Neuronal stem cell (in vitro differentiated cells): ENCODE data around the gene KBTBD8.

Experiments used
- DNase-seq: peaks from one replicate; pipeline ENCODE4 v3.0.0-alpha.2; 2013; ENCODE audit warnings: low spot score
- H2AFZ ChIP-seq: one replicate; pipeline ENCODE4 v1.6.1; 2013; ENCODE audit warnings: mild to moderate bottlenecking, low read length, inconsistent platforms
- H2AK5ac ChIP-seq: 2 replicates; pipeline ENCODE4 v1.6.1; 2013; ENCODE audit warnings: low read depth, mild to moderate bottlenecking, inconsistent platforms, low read length, moderate library complexity, mixed read lengths
- H2BK120ac ChIP-seq: 2 replicates; pipeline ENCODE4 v1.6.1; 2013; ENCODE audit warnings: low read depth, mild to moderate bottlenecking, inconsistent platforms, low read length, moderate library complexity, mixed read lengths
- H2BK12ac ChIP-seq: one replicate; pipeline ENCODE4 v1.6.1; 2013; ENCODE audit warnings: low read length, inconsistent platforms
- H2BK15ac ChIP-seq: 2 replicates; pipeline ENCODE4 v1.6.1; 2013; ENCODE audit warnings: mild to moderate bottlenecking, low read length, inconsistent platforms, mixed read lengths
- H2BK5ac ChIP-seq: one replicate; pipeline ENCODE4 v1.6.1; 2013; ENCODE audit warnings: inconsistent platforms, mild to moderate bottlenecking, low read length, moderate library complexity
- H3K14ac ChIP-seq: one replicate; pipeline ENCODE4 v1.6.1; 2013; ENCODE audit warnings: low read length, inconsistent platforms
- H3K18ac ChIP-seq: 2 replicates; pipeline ENCODE4 v1.6.1; 2013; ENCODE audit warnings: low read length, inconsistent platforms
- H3K23ac ChIP-seq: 2 replicates; pipeline ENCODE4 v1.6.1; 2013; ENCODE audit warnings: low read depth, mild to moderate bottlenecking, mixed read lengths, low read length, inconsistent platforms; ENCODE audit not compliant: poor library complexity
- H3K27ac ChIP-seq: replicated peaks from 3 replicates; pipeline ENCODE4 v1.5.1; 2013; ENCODE audit warnings: low read length, inconsistent platforms
- H3K27me3 ChIP-seq, 3 experiments: 2 replicates each; pipeline ENCODE4 v1.6.1; 2013; ENCODE audit warnings: low read length in 3 of 3, mild to moderate bottlenecking in 2 of 3, inconsistent platforms in 1 of 3, low read depth in 1 of 3, mixed read lengths in 1 of 3, moderate library complexity in 1 of 3; ENCODE audit not compliant: control insufficient read depth in 3 of 3, insufficient read depth in 3 of 3
- H3K36me3 ChIP-seq, 2 donors: replicated peaks in 1 of 2; 2 replicates each; pipeline ENCODE4 v1.6.1; 2013; ENCODE audit warnings: low read length in 2 of 2; ENCODE audit not compliant: control insufficient read depth in 2 of 2, insufficient read depth in 2 of 2
- H3K4ac ChIP-seq: 2 replicates; pipeline ENCODE4 v1.6.1; 2013; ENCODE audit warnings: inconsistent platforms, mild to moderate bottlenecking, low read length, moderate library complexity
- H3K4me1 ChIP-seq, 2 donors: 1 replicate in 1 of 2; 2 replicates in 1 of 2; pipeline ENCODE4 v1.6.1; 2013; ENCODE audit warnings: low read length in 2 of 2, low read depth in 1 of 2; ENCODE audit not compliant: control insufficient read depth in 2 of 2, insufficient read depth in 1 of 2
- H3K4me2 ChIP-seq: one replicate; pipeline ENCODE4 v1.6.1; 2013; ENCODE audit warnings: mild to moderate bottlenecking, low read length, inconsistent platforms; ENCODE audit not compliant: insufficient read depth, poor library complexity, severe bottlenecking
- H3K4me3 ChIP-seq, 2 donors: 2 replicates each; pipeline ENCODE4 v1.5.1; 2013; ENCODE audit warnings: low read length in 2 of 2, mild to moderate bottlenecking in 2 of 2, inconsistent platforms in 1 of 2, moderate library complexity in 1 of 2
- H3K79me1 ChIP-seq: one replicate; pipeline ENCODE4 v1.6.1; 2013; ENCODE audit warnings: low read depth, mild to moderate bottlenecking, inconsistent platforms, low read length, moderate library complexity
- H3K9ac ChIP-seq: one replicate; pipeline ENCODE4 v1.6.1; 2013; ENCODE audit warnings: mild to moderate bottlenecking, low read depth, low read length, inconsistent platforms; ENCODE audit not compliant: poor library complexity
- H3K9me3 ChIP-seq, 2 donors: replicated peaks in 1 of 2; 2 replicates each; pipeline versions ENCODE3 to v1.6.1; 2013; ENCODE audit warnings: low read length in 2 of 2, mild to moderate bottlenecking in 2 of 2, inconsistent platforms in 1 of 2, low read depth in 1 of 2, mixed read lengths in 1 of 2, moderate library complexity in 1 of 2; ENCODE audit not compliant: control insufficient read depth in 2 of 2, insufficient read depth in 1 of 2
- H4K8ac ChIP-seq: one replicate; pipeline ENCODE4 v1.6.1; 2013; ENCODE audit warnings: low read depth, mild to moderate bottlenecking, inconsistent platforms, low read length, moderate library complexity
- H4K91ac ChIP-seq: one replicate; pipeline ENCODE4 v1.6.1; 2013; ENCODE audit warnings: low read length, low read depth, mild to moderate bottlenecking, inconsistent platforms; ENCODE audit not compliant: poor library complexity
- WGBS, 2 donors: extraction: QIAGEN DNeasy Blood & Tissue Kit; methylation state at CpG; one replicate each; pipeline ENCODE4 v1.1.7; 2013; ENCODE audit warnings: missing lambda C conversion rate in 2 of 2, mixed read lengths in 1 of 2; ENCODE audit not compliant: insufficient read length in 2 of 2, insufficient replicate concordance in 1 of 2; ENCODE audit errors: extremely low coverage in 2 of 2; 5-methylcytosine and 5-hydroxymethylcytosine counted together

The KBTBD8 gene

GRCh38 chr3:66996696-66997095 is 1.4 kb upstream of the KBTBD8 start:
- no peak overlapping the region for H2BK120ac ChIP-seq
- H3K4ac ChIP-seq: no peak overlapping the region
- no peak overlapping the region for H3K23ac ChIP-seq
- no peak overlapping the region for H3K9ac ChIP-seq
- H3K36me3 ChIP-seq: peaks cover 0 to 13% of the 10 kb centered on the region in 2 donors
- peaks cover 5 to 6% of the 10 kb centered on the region in 2 donors for H3K4me1 ChIP-seq
- no peak overlapping the region for H2AK5ac ChIP-seq
- H3K4me2 ChIP-seq: no peak overlapping the region
- H3K27ac ChIP-seq: no peak overlapping the region
- no peak overlapping the region for H3K14ac ChIP-seq
- H3K9me3 ChIP-seq: no peaks in the 10 kb centered on the region
- no peak overlapping the region for H2BK15ac ChIP-seq
- WGBS, 2 donors: no CpG with 5 or more reads among the region's 4 CpGs
- no peak for DNase-seq
- no peak overlapping the region for H2AFZ ChIP-seq
- no peak overlapping the region for H4K91ac ChIP-seq
- H3K27me3 ChIP-seq: peaks cover 0 to 7% (median 0%) of the 10 kb centered on the region in 3 experiments
- H3K79me1 ChIP-seq: no peaks in the 10 kb centered on the region
- H3K4me3 ChIP-seq: no peak overlapping the region
- no peak overlapping the region for H4K8ac ChIP-seq
- H2BK5ac ChIP-seq: no peak overlapping the region
- no peak overlapping the region for H3K18ac ChIP-seq
- H2BK12ac ChIP-seq: no peak overlapping the region

DNA sequence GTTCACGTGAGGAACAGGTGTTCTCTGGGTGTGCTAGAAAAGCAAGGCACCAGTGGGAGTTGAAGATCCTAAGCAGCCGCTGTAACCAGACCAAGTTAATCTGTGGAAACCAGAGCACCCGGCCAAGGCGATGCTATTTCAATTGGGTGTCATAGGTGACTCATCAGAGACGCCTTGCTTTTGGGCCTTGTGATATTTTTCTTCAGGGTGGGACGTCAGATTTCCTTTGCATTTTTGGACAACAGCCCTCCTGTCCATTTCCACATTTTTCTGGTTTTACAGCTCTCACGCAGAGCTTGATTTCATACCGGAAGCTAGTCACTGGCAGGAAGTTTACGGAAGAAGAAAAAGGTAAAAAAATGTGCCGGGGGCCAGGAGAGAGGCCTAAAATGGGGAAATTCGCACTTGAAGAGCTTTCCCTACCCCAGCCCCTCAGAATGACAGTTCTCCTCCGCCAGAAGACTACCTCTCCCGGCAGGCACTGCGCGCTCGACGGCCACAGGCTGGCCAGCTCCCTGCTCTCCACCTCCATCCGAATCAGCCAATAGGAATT is 471 bp upstream of the KBTBD8 start:
- Histone ChIP-seq H3K4ac (no peak overlapping the region), H3K27ac (no peak overlapping the region), H3K4me3 (peak overlapping the region in 1 of 2 donors; percentile 92), H3K18ac (no peak overlapping the region), H3K36me3 (peaks cover 0 to 21% of the 10 kb centered on the region in 2 donors), H2BK5ac (no peak overlapping the region), H2AFZ (peak overlapping the region; percentile 84), H3K14ac (no peak overlapping the region), H3K9me3 (no peaks in the 10 kb centered on the region), H2AK5ac (no peak overlapping the region), H3K79me1 (no peaks in the 10 kb centered on the region), H2BK15ac (no peak overlapping the region), H3K27me3 (peaks cover 0 to 7% (median 0%) of the 10 kb centered on the region in 3 experiments), H3K23ac (no peak overlapping the region), H2BK12ac (no peak overlapping the region), H4K91ac (no peak overlapping the region), H3K9ac (no peak overlapping the region), H4K8ac (no peak overlapping the region), H3K4me2 (peak overlapping the region; percentile 37), H2BK120ac (no peak overlapping the region), H3K4me1 (peaks cover 5 to 6% of the 10 kb centered on the region in 2 donors)
- no CpG with 5 or more reads among the region's 18 CpGs for WGBS, 2 donors
- no peak for DNase-seq

- Histone ChIP-seq H3K9ac (no peak overlapping the region), H2AK5ac (no peak overlapping the region), H2BK5ac (no peak overlapping the region), H4K8ac (no peak overlapping the region), H3K79me1 (no peaks in the 10 kb centered on the region), H3K4me3 (peak overlapping the region; percentile 84 to 92), H3K4ac (no peak overlapping the region), H3K18ac (no peak overlapping the region), H2AFZ (peak overlapping the region; percentile 94), H3K4me1 (peaks cover 5 to 6% of the 10 kb centered on the region in 2 donors), H3K4me2 (peak overlapping the region; percentile 69), H3K27me3 (peaks cover 0 to 7% (median 0%) of the 10 kb centered on the region in 3 experiments), H2BK120ac (no peak overlapping the region), H2BK12ac (no peak overlapping the region), H3K9me3 (no peaks in the 10 kb centered on the region), H2BK15ac (no peak overlapping the region), H3K36me3 (peaks cover 2 to 33% of the 10 kb centered on the region in 2 donors), H3K14ac (no peak overlapping the region), H4K91ac (no peak overlapping the region), H3K27ac (no peak overlapping the region), H3K23ac (no peak overlapping the region)
- no peak for DNase-seq
- no CpG with 5 or more reads among the region's 10 CpGs for WGBS, 2 donors
These were observed 763 bp downstream of the KBTBD8 start for GRCh38 chr3:66998904-66999235.

GRCh38 chr3:67000009-67000408 is 1.9 kb downstream of the KBTBD8 start:
- Histone ChIP-seq H3K4me2 (no peak overlapping the region), H3K79me1 (no peaks in the 10 kb centered on the region), H2BK12ac (no peak overlapping the region), H3K27ac (no peak overlapping the region), H3K36me3 (peaks cover 5 to 45% of the 10 kb centered on the region in 2 donors), H2AK5ac (no peak overlapping the region), H3K4ac (no peak overlapping the region), H4K8ac (no peak overlapping the region), H2BK5ac (no peak overlapping the region), H3K9me3 (peaks cover 0 to 2% of the 10 kb centered on the region in 2 donors), H3K18ac (no peak overlapping the region), H3K4me1 (peaks cover 5 to 6% of the 10 kb centered on the region in 2 donors), H3K4me3 (no peak overlapping the region), H2BK15ac (no peak overlapping the region), H2AFZ (no peak overlapping the region), H3K23ac (no peak overlapping the region), H3K14ac (no peak overlapping the region), H4K91ac (no peak overlapping the region), H3K27me3 (peaks cover 0 to 7% (median 0%) of the 10 kb centered on the region in 3 experiments), H3K9ac (no peak overlapping the region), H2BK120ac (no peak overlapping the region)
- no CpG with 5 or more reads among the region's 2 CpGs for WGBS, 2 donors
- no peak for DNase-seq
